IMR-90 (cell line): Measurements from ENCODE around the gene A3GALT2. TPM values are rescaled to one million over a fixed set of nuclear protein-coding genes. Genes with fewer than 3 reads are reported as not detected.

ENCODE experiments used
- ATAC-seq: fragments of 200-7000 bp; cut with Tn5 transposase; 2 replicates; pipeline ENCODE4 v1.9.1; 2020; ENCODE audit warnings: low read depth, mild to moderate bottlenecking, moderate library complexity
- BruUV-seq: library from RNA; stranded (reverse); fragments of 400-500 nt; replicated peaks from 2 replicates; lab custom pipeline; 2021; lab: Mats Ljungman, UMichigan
- CTCF ChIA-PET: fragments of 300-600 bp; formaldehyde crosslinking; extraction: SDS; loops from one replicate; lab custom pipeline; 2021; ENCODE audit warnings: antibody characterized with exemption; lab: Yijun Ruan, JAX
- POLR2A ChIA-PET: fragments of 300-600 bp; sonication (Branson Sonifier 250); formaldehyde crosslinking; loops from one replicate; lab custom pipeline; 2022; ENCODE audit warnings: antibody characterized with exemption; ENCODE audit not compliant: unreplicated experiment; lab: Charles Lee
- DNase-seq: peaks from one replicate; pipeline ENCODE4 v3.0.0; 2013
- H2AFZ ChIP-seq: replicated peaks from 2 replicates; pipeline ENCODE3; 2013; ENCODE audit warnings: low read length, mild to moderate bottlenecking; ENCODE audit not compliant: poor library complexity
- H2AK5ac ChIP-seq: 2 replicates; pipeline ENCODE4 v1.6.1; 2013; ENCODE audit warnings: low read depth, low read length, inconsistent platforms
- H2AK9ac ChIP-seq: replicated peaks from 2 replicates; pipeline ENCODE3; 2013; ENCODE audit warnings: mild to moderate bottlenecking, low read depth, low read length, moderate library complexity; ENCODE audit not compliant: poor library complexity
- H2BK120ac ChIP-seq: 2 replicates; pipeline ENCODE4 v1.6.1; 2013; ENCODE audit warnings: low read depth, low read length, inconsistent platforms
- H2BK15ac ChIP-seq: 3 replicates; pipeline ENCODE4 v1.6.1; 2013; ENCODE audit warnings: low read depth, low read length, inconsistent platforms
- H2BK20ac ChIP-seq: 2 replicates; pipeline ENCODE4 v1.6.1; 2013; ENCODE audit warnings: low read depth, mild to moderate bottlenecking, inconsistent platforms, low read length, moderate library complexity
- H2BK5ac ChIP-seq: 2 replicates; pipeline ENCODE4 v1.6.1; 2013; ENCODE audit warnings: mild to moderate bottlenecking, low read depth, low read length, inconsistent platforms; ENCODE audit not compliant: poor library complexity, severe bottlenecking
- H3K14ac ChIP-seq: replicated peaks from 2 replicates; pipeline ENCODE4 v1.6.1; 2013; ENCODE audit warnings: low read depth, low read length, inconsistent platforms
- H3K18ac ChIP-seq: 2 replicates; pipeline ENCODE4 v1.6.1; 2013; ENCODE audit warnings: low read depth, low read length, control low read depth
- H3K23ac ChIP-seq: 2 replicates; pipeline ENCODE4 v1.6.1; 2013; ENCODE audit warnings: low read depth, low read length, inconsistent platforms
- H3K27ac ChIP-seq: 2 replicates; pipeline ENCODE4 v1.5.1; 2013; ENCODE audit warnings: mild to moderate bottlenecking, control low read depth, low read length; ENCODE audit not compliant: insufficient read depth
- H3K27me3 ChIP-seq: 2 replicates; pipeline ENCODE4 v1.6.1; 2013; ENCODE audit warnings: low read length; ENCODE audit not compliant: control insufficient read depth, insufficient read depth
- H3K36me3 ChIP-seq: 2 replicates; pipeline ENCODE4 v1.6.1; 2013; ENCODE audit warnings: low read length, mixed read lengths; ENCODE audit not compliant: control insufficient read depth, insufficient read depth
- H3K4ac ChIP-seq: 2 replicates; pipeline ENCODE4 v1.6.1; 2013; ENCODE audit warnings: low read depth, low read length, inconsistent platforms
- H3K4me1 ChIP-seq: 2 replicates; pipeline ENCODE4 v1.6.1; 2013; ENCODE audit warnings: low read length, mixed read lengths; ENCODE audit not compliant: control insufficient read depth, insufficient read depth
- H3K4me2 ChIP-seq: 2 replicates; pipeline ENCODE4 v1.6.1; 2013; ENCODE audit warnings: low read depth, mild to moderate bottlenecking, control low read depth, low read length, moderate library complexity
- H3K4me3 ChIP-seq: 2 replicates; pipeline ENCODE4 v1.5.1; 2013; ENCODE audit warnings: low read depth, mild to moderate bottlenecking, control low read depth, low read length, moderate library complexity; ENCODE audit not compliant: insufficient read depth
- H3K56ac ChIP-seq: 2 replicates; pipeline ENCODE4 v1.6.1; 2013; ENCODE audit warnings: low read length, inconsistent platforms; ENCODE audit not compliant: insufficient read depth; ENCODE audit errors: extremely low read depth
- H3K79me1 ChIP-seq, 2 experiments: 2 replicates each; pipeline ENCODE4 v1.6.1; 2013; ENCODE audit warnings: low read length in 2 of 2, inconsistent platforms in 1 of 2, low read depth in 1 of 2
- H3K9ac ChIP-seq: 2 replicates; pipeline ENCODE4 v1.6.1; 2013; ENCODE audit warnings: low read depth, low read length, control low read depth
- H3K9me1 ChIP-seq: 2 replicates; pipeline ENCODE4 v1.6.1; 2013; ENCODE audit warnings: low read length, inconsistent platforms; ENCODE audit not compliant: insufficient read depth
- H3K9me3 ChIP-seq: 2 replicates; pipeline ENCODE4 v1.6.1; 2013; ENCODE audit warnings: low read length; ENCODE audit not compliant: control insufficient read depth, insufficient read depth
- H4K20me1 ChIP-seq: 2 replicates; pipeline ENCODE4 v1.6.1; 2013; ENCODE audit warnings: low read length, inconsistent platforms; ENCODE audit not compliant: insufficient read depth
- H4K5ac ChIP-seq: 2 replicates; pipeline ENCODE4 v1.6.1; 2013; ENCODE audit warnings: mild to moderate bottlenecking, low read depth, low read length, control low read depth
- H4K8ac ChIP-seq, 2 experiments: 2 replicates each; pipeline ENCODE4 v1.6.1; 2013; ENCODE audit warnings: low read depth in 2 of 2, low read length in 2 of 2, control low read depth in 1 of 2, inconsistent platforms in 1 of 2
- H4K91ac ChIP-seq: 2 replicates; pipeline ENCODE4 v1.6.1; 2013; ENCODE audit warnings: low read depth, low read length, inconsistent platforms; ENCODE audit not compliant: insufficient read depth
- BHLHE40 ChIP-seq: fragments of 150-350 bp; IDR thresholded peaks from 2 replicates; pipeline ENCODE4 v1.6.1; 2016; ENCODE audit warnings: mild to moderate bottlenecking, low read depth, low read length
- CEBPB ChIP-seq: IDR thresholded peaks from 2 replicates; pipeline ENCODE4 v1.6.1; 2012; ENCODE audit warnings: low read depth, low read length, improper control_type of control experiment
- CHD1 ChIP-seq: IDR thresholded peaks from 2 replicates; pipeline ENCODE4 v1.6.1; 2012; ENCODE audit warnings: low read depth, low read length, improper control_type of control experiment
- MAFK ChIP-seq: IDR thresholded peaks from 2 replicates; pipeline ENCODE4 v1.6.1; 2012; ENCODE audit warnings: low read depth, low read length, improper control_type of control experiment
- MAZ ChIP-seq: IDR thresholded peaks from 2 replicates; pipeline ENCODE4 v1.6.1; 2012; ENCODE audit warnings: low read depth, mild to moderate bottlenecking, low read length, improper control_type of control experiment, moderate library complexity, borderline replicate concordance
- MXI1 ChIP-seq: IDR thresholded peaks from 2 replicates; pipeline ENCODE4 v1.6.1; 2012; ENCODE audit warnings: low read depth, mild to moderate bottlenecking, low read length, moderate library complexity, borderline replicate concordance
- RAD21 ChIP-seq: IDR thresholded peaks from 2 replicates; pipeline ENCODE4 v1.6.1; 2012; ENCODE audit warnings: low read length, improper control_type of control experiment
- RFX5 ChIP-seq: IDR thresholded peaks from 2 replicates; pipeline ENCODE4 v1.8.0; 2012; ENCODE audit warnings: low read depth, mild to moderate bottlenecking, low read length, moderate library complexity
- SMC3 ChIP-seq: fragments of 150-350 bp; IDR thresholded peaks from 2 replicates; pipeline ENCODE4 v1.6.1; 2016; ENCODE audit warnings: low read depth, mild to moderate bottlenecking, antibody characterized with exemption, low read length, moderate library complexity
- WGBS, 2 experiments: methylation state at CpG; one replicate each; pipeline versions ENCODE4 v1.1.5 to v1.1.7; 2013; ENCODE audit warnings: missing lambda C conversion rate in 2 of 2; ENCODE audit not compliant: insufficient read length in 1 of 2; ENCODE audit errors: extremely low coverage in 2 of 2; 5-methylcytosine and 5-hydroxymethylcytosine counted together
- dilution Hi-C: fragments of 300-500 bp; cut with HindIII; formaldehyde crosslinking; loops from one replicate; pipeline ENCODE4 v1.14.3; 2018; ENCODE audit warnings: low sequenced_read_pairs; ENCODE audit not compliant: unreplicated experiment
- in situ Hi-C: fragments of 300-500 bp; cut with MboI; formaldehyde crosslinking; loops from 3 replicates; pipeline ENCODE4 v1.14.3; 2019; ENCODE audit warnings: low sequenced_read_pairs, inconsistent platforms, mixed read lengths
- intact Hi-C: fragments of 100-400 bp; cut with micrococcal nuclease; formaldehyde crosslinking; loops from 2 replicates; pipeline ENCODE4 v1.10.0; 2022
- polyA plus RNA-seq, 3 experiments: library from polyadenylated mRNA; depleted of rRNA; stranded (reverse); fragments of >200 nt; gene quantifications; 2 replicates each; pipeline ENCODE4 v1.2.3, GENCODE V29; 2012; ENCODE audit warnings: low replicate concordance in 1 of 3
- total RNA-seq: library from RNA; depleted of rRNA; stranded (reverse); fragments of >200 nt; gene quantifications from 2 replicates; pipeline ENCODE4 v1.2.3, GENCODE V29; 2012
- TF ChIP-seq, protein P1 (sequence below): fragments of 150-350 bp; IDR thresholded peaks from 2 replicates; pipeline ENCODE4 v1.6.1; 2016; ENCODE audit warnings: low read depth, mild to moderate bottlenecking, low read length, moderate library complexity, borderline replicate concordance
- TF ChIP-seq, protein P2 (sequence below): conservative IDR thresholded peaks from 2 replicates; pipeline ENCODE4 v1.5.1; 2012; ENCODE audit warnings: mild to moderate bottlenecking, low read depth, low read length, improper control_type of control experiment

A3GALT2 gene
- total and polyA plus RNA-seq, 2 of the 4 experiments (the other 2 are of a cell fraction) = not detected

DNA sequence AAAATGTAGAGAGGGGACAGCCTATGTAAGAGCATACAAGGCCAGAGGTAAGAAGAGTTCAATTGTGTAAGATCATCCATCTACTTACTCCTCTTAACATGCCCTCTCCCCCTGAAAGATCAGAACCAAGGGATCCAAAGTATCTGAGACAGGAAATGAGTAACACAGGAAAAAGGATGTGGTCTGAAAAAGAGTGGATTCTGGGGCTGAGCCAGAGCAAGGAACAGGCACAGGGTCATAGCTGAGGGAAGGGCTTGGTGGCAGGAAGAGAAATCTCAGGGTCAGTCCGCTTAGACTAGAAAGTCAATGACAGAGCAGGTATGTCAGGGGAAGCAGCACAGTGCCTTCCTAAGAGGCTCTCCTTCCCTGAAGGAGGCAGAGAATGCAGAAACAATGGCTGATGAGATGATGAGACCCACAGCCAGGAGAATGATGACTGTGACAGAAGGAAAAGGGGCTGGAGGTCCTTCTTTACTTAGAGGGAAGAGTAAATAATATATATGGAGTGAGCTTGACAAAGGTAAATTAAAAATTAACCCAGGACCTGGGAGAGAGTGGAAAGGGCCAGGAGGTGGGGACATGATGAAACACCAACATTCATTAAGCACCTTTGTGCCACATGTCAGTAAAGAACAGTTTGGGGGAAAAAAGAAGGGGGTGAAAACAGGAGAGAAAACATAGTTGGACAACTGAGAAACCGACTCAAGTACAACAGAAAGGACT, 26.2 kb upstream of the A3GALT2 start (continued):
- TF ChIP-seq, protein P1, sequence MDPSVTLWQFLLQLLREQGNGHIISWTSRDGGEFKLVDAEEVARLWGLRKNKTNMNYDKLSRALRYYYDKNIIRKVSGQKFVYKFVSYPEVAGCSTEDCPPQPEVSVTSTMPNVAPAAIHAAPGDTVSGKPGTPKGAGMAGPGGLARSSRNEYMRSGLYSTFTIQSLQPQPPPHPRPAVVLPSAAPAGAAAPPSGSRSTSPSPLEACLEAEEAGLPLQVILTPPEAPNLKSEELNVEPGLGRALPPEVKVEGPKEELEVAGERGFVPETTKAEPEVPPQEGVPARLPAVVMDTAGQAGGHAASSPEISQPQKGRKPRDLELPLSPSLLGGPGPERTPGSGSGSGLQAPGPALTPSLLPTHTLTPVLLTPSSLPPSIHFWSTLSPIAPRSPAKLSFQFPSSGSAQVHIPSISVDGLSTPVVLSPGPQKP = no peak

DNA sequence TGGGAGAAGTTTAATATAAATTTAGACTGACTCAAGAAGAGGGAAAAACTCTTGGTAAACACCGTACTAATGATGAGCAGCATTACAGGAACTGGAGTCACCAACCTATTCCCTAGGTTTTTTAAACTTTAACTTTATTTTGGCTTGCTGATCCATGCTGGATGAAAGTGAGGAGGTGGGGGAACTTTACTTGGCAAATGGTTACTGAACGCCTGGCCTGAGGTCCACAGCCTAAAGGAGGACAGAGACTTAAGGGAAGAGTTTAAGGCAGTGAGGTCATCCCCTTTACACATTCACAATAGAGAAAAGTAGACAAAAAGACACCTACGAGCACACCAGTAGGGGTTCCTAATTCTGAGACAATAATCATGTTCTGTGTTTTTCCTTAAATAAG, 25.6 kb upstream of the A3GALT2 start:
- H3K9me1 ChIP-seq = peaks cover 6% of the 10 kb centered on the region
- CTCF ChIA-PET = no interaction called here
- POLR2A ChIA-PET = no interaction called here
- H3K27me3 ChIP-seq = no peaks in the 10 kb centered on the region
- H3K56ac ChIP-seq = peak overlapping the region; percentile 87
- dilution Hi-C loops = no loop called here
- peak overlapping the region; percentile 93 for H3K18ac ChIP-seq
- no peak for ATAC-seq
- peak overlapping the region; percentile 98; the same call in 1 of the 2 replicates for H3K4me3 ChIP-seq
- peak overlapping the region; percentile 95 for H3K4me2 ChIP-seq
- H2BK5ac ChIP-seq = peak overlapping the region; percentile 99
- in situ Hi-C loops = no loop called here
- TF ChIP-seq, protein P2, sequence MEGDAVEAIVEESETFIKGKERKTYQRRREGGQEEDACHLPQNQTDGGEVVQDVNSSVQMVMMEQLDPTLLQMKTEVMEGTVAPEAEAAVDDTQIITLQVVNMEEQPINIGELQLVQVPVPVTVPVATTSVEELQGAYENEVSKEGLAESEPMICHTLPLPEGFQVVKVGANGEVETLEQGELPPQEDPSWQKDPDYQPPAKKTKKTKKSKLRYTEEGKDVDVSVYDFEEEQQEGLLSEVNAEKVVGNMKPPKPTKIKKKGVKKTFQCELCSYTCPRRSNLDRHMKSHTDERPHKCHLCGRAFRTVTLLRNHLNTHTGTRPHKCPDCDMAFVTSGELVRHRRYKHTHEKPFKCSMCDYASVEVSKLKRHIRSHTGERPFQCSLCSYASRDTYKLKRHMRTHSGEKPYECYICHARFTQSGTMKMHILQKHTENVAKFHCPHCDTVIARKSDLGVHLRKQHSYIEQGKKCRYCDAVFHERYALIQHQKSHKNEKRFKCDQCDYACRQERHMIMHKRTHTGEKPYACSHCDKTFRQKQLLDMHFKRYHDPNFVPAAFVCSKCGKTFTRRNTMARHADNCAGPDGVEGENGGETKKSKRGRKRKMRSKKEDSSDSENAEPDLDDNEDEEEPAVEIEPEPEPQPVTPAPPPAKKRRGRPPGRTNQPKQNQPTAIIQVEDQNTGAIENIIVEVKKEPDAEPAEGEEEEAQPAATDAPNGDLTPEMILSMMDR = no peak
- TF ChIP-seq MXI1 (no peak), RAD21 (no peak), MAFK (no peak), CHD1 (no peak), RFX5 (no peak), CEBPB (no peak), MAZ (no peak), SMC3 (no peak), BHLHE40 (no peak)
- TF ChIP-seq, protein P1 = no peak
- no CpG with 5 or more reads among the region's 3 CpGs for WGBS, 2 experiments
- H3K23ac ChIP-seq = peak overlapping the region; percentile 77; the same call in 1 of the 2 replicates
- H2BK15ac ChIP-seq = peak overlapping the region; percentile 78; the same call in 2 of the 3 replicates
- peaks cover 57% of the 10 kb centered on the region for H4K20me1 ChIP-seq
- H2AK5ac ChIP-seq = peak overlapping the region; percentile 88
- H4K5ac ChIP-seq = peak overlapping the region; percentile 53
- H3K9ac ChIP-seq = peak overlapping the region; percentile 100
- peak overlapping the region; percentile 94 for H2BK20ac ChIP-seq
- H3K14ac ChIP-seq = peak overlapping the region; percentile 90
- H3K4ac ChIP-seq = peak overlapping the region; percentile 93
- no peaks in the 10 kb centered on the region for H3K9me3 ChIP-seq
- peaks cover 6 to 44% of the 10 kb centered on the region in 2 experiments for H3K79me1 ChIP-seq
- intact Hi-C loops = loop anchor here (1.0 to 5.0 kb wide), 2 partner anchors 49 to 85 kb away; partner anchors contain the start of gene PHC2
- H3K4me1 ChIP-seq = peaks cover 27% of the 10 kb centered on the region
- no peak for DNase-seq
- H4K91ac ChIP-seq = peak overlapping the region; percentile 92
- BruUV-seq = no TSS peak
- H2AK9ac ChIP-seq = no peak overlapping the region
- H3K27ac ChIP-seq = peak overlapping the region; percentile 95
- peak overlapping the region; percentile 40 to 85 for H4K8ac ChIP-seq
- peaks cover 13% of the 10 kb centered on the region for H3K36me3 ChIP-seq
- H2BK120ac ChIP-seq = peak overlapping the region; percentile 93
- H2AFZ ChIP-seq = no peak overlapping the region
